WTC11 (cell line): ENCODE measurements around the gene SLC9A7.

ENCODE experiments used
- ATF1 ChIP-seq: sonication (generic); formaldehyde crosslinking; IDR thresholded peaks from 2 replicates; pipeline ENCODE4 v1.8.1; 2023; ENCODE audit warnings: mild to moderate bottlenecking, moderate library complexity, missing genetic modification reagents
- ETV6 ChIP-seq: sonication (generic); formaldehyde crosslinking; IDR thresholded peaks from 2 replicates; pipeline ENCODE4 v1.8.1; 2022; ENCODE audit warnings: mild to moderate bottlenecking, missing genetic modification reagents
- FOXP1 ChIP-seq: sonication (generic); formaldehyde crosslinking; IDR thresholded peaks from 2 replicates; pipeline ENCODE4 v1.8.0; 2022; ENCODE audit warnings: missing genetic modification reagents, mild to moderate bottlenecking, moderate library complexity, borderline replicate concordance
- SMAD3 ChIP-seq: sonication (generic); formaldehyde crosslinking; IDR thresholded peaks from 2 replicates; pipeline ENCODE4 v1.8.0; 2022; ENCODE audit warnings: missing genetic modification reagents, mild to moderate bottlenecking, borderline replicate concordance
- TF ChIP-seq, protein P1 (sequence below): sonication (generic); formaldehyde crosslinking; IDR thresholded peaks from 2 replicates; pipeline ENCODE4 v1.8.0; 2022; ENCODE audit warnings: mild to moderate bottlenecking, missing genetic modification reagents
- TF ChIP-seq, protein P2 (sequence below): sonication (generic); formaldehyde crosslinking; IDR thresholded peaks from 2 replicates; pipeline ENCODE4 v1.8.1; 2023; ENCODE audit warnings: mild to moderate bottlenecking, moderate library complexity, missing genetic modification reagents
- TF ChIP-seq, protein P3 (sequence below): fragments of 200-600 bp; IDR thresholded peaks from 2 replicates; pipeline ENCODE4 v1.8.0; 2022; ENCODE audit warnings: antibody characterized with exemption
- TF ChIP-seq, protein P4 (sequence below): sonication (generic); formaldehyde crosslinking; IDR thresholded peaks from 2 replicates; pipeline ENCODE4 v1.8.0; 2022; ENCODE audit warnings: mild to moderate bottlenecking, missing genetic modification reagents
- TF ChIP-seq, protein P5 (sequence below): sonication (generic); formaldehyde crosslinking; IDR thresholded peaks from 2 replicates; pipeline ENCODE4 v1.8.0; 2022; ENCODE audit warnings: missing genetic modification reagents
- TF ChIP-seq, protein P6 (sequence below): sonication (generic); formaldehyde crosslinking; IDR thresholded peaks from 2 replicates; pipeline ENCODE4 v1.8.1; 2022; ENCODE audit warnings: low read depth, missing genetic modification reagents, borderline replicate concordance

DNA sequence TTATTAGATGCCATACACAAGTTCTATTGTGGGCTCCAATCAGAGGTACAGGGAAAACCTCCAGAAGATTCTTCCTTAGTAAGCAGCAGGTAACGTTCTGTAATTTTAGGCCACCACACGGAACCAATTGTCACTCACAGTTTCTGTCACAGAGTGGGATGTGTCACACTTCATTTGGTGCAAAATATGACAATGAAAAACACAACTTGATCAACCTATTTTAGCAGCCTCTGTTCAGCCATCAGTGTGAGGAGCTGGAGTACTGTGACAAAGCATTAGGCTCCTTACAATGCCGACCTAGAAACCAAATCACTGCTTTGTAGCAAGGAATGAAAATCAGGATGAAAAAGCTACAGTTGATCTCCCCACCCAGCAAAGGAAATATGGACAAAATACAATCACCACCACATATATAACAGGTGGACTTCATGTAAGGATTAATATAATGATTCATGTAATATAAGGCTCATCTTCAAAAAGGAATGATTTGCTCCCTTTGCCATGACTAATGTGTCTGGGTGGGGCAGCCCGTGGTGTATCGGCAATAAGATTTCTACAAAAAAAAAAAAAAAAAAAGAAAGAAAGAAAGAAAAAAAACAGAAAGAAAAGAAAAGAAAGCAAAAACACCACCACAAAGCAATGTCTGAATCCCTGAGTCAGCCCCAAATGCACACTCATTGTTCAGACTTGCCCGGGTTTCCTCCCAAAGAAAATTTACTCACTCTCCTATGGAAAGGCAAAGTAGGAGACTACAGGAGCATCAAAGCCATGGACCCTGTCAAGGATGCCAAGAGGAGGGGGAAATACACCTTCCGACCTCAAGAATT lies 36.0 kb downstream of the SLC9A7 start:
- TF ChIP-seq, protein P1, sequence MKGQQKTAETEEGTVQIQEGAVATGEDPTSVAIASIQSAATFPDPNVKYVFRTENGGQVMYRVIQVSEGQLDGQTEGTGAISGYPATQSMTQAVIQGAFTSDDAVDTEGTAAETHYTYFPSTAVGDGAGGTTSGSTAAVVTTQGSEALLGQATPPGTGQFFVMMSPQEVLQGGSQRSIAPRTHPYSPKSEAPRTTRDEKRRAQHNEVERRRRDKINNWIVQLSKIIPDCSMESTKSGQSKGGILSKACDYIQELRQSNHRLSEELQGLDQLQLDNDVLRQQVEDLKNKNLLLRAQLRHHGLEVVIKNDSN (CRISPR knock-in tag) = no peak
- TF ChIP-seq SMAD3 (CRISPR knock-in tag) (no peak), FOXP1 (no peak), ATF1 (no peak), ETV6 (CRISPR knock-in tag) (no peak)
- TF ChIP-seq, protein P2, sequence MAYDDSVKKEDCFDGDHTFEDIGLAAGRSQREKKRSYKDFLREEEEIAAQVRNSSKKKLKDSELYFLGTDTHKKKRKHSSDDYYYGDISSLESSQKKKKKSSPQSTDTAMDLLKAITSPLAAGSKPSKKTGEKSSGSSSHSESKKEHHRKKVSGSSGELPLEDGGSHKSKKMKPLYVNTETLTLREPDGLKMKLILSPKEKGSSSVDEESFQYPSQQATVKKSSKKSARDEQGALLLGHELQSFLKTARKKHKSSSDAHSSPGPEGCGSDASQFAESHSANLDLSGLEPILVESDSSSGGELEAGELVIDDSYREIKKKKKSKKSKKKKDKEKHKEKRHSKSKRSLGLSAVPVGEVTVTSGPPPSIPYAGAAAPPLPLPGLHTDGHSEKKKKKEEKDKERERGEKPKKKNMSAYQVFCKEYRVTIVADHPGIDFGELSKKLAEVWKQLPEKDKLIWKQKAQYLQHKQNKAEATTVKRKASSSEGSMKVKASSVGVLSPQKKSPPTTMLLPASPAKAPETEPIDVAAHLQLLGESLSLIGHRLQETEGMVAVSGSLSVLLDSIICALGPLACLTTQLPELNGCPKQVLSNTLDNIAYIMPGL (CRISPR knock-in tag) = no peak
- TF ChIP-seq, protein P3, sequence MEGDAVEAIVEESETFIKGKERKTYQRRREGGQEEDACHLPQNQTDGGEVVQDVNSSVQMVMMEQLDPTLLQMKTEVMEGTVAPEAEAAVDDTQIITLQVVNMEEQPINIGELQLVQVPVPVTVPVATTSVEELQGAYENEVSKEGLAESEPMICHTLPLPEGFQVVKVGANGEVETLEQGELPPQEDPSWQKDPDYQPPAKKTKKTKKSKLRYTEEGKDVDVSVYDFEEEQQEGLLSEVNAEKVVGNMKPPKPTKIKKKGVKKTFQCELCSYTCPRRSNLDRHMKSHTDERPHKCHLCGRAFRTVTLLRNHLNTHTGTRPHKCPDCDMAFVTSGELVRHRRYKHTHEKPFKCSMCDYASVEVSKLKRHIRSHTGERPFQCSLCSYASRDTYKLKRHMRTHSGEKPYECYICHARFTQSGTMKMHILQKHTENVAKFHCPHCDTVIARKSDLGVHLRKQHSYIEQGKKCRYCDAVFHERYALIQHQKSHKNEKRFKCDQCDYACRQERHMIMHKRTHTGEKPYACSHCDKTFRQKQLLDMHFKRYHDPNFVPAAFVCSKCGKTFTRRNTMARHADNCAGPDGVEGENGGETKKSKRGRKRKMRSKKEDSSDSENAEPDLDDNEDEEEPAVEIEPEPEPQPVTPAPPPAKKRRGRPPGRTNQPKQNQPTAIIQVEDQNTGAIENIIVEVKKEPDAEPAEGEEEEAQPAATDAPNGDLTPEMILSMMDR = no peak
- TF ChIP-seq, protein P4, sequence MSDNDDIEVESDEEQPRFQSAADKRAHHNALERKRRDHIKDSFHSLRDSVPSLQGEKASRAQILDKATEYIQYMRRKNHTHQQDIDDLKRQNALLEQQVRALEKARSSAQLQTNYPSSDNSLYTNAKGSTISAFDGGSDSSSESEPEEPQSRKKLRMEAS (CRISPR knock-in tag) = no peak
- TF ChIP-seq, protein P5, sequence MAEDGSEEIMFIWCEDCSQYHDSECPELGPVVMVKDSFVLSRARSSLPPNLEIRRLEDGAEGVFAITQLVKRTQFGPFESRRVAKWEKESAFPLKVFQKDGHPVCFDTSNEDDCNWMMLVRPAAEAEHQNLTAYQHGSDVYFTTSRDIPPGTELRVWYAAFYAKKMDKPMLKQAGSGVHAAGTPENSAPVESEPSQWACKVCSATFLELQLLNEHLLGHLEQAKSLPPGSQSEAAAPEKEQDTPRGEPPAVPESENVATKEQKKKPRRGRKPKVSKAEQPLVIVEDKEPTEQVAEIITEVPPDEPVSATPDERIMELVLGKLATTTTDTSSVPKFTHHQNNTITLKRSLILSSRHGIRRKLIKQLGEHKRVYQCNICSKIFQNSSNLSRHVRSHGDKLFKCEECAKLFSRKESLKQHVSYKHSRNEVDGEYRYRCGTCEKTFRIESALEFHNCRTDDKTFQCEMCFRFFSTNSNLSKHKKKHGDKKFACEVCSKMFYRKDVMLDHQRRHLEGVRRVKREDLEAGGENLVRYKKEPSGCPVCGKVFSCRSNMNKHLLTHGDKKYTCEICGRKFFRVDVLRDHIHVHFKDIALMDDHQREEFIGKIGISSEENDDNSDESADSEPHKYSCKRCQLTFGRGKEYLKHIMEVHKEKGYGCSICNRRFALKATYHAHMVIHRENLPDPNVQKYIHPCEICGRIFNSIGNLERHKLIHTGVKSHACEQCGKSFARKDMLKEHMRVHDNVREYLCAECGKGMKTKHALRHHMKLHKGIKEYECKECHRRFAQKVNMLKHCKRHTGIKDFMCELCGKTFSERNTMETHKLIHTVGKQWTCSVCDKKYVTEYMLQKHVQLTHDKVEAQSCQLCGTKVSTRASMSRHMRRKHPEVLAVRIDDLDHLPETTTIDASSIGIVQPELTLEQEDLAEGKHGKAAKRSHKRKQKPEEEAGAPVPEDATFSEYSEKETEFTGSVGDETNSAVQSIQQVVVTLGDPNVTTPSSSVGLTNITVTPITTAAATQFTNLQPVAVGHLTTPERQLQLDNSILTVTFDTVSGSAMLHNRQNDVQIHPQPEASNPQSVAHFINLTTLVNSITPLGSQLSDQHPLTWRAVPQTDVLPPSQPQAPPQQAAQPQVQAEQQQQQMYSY = no peak
- TF ChIP-seq, protein P6, sequence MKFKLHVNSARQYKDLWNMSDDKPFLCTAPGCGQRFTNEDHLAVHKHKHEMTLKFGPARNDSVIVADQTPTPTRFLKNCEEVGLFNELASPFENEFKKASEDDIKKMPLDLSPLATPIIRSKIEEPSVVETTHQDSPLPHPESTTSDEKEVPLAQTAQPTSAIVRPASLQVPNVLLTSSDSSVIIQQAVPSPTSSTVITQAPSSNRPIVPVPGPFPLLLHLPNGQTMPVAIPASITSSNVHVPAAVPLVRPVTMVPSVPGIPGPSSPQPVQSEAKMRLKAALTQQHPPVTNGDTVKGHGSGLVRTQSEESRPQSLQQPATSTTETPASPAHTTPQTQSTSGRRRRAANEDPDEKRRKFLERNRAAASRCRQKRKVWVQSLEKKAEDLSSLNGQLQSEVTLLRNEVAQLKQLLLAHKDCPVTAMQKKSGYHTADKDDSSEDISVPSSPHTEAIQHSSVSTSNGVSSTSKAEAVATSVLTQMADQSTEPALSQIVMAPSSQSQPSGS (CRISPR knock-in tag) = no peak
